ENCODE data around the gene RBMS3.

DNA sequence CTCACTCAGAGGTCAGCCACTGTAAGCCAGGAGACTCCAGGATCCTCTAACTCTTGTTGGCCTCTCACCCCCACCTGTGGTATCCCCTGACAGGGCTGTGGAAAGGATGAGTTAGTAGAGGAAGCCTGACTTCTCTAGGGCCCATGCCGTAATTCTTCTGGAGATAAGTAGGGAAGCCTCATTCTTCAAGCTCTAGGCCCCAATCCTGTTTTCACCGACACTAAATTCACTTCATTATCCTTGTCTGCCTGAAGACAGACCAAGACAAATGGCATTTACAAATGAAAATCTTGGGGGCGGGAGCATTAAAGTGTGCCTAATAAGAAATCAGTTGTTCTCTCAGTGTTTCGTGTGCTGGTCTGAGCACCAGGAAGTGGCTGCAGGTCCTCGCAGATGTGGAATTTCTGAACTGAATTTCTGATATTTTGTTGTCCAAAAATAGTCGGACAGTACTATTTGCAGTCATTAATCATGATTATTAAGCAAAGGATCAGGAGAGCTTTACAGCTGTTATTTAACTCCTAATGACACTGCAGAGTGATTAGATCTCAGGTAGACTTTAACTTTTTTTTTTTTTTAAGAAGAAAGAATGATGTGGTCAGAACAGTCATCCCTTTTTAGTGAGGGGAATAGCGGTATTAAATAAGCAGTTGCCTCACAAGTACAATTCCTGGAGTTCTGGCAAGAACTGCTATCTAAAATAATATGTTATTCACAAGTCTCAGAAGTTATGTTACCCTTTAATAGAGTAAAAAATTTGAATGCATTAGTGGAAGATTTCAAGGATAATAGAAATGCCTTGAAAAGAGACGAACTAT lies 58.4 kb downstream of the RBMS3 start:
- TF ChIP-seq FOXJ3 (CRISPR knock-in tag; IDR thresholded peaks at IDR 0.05; ENCODE audit: borderline replicate concordance) (no peak), NFYB (CRISPR knock-in tag; conservative IDR thresholded peaks at IDR 0.05; ENCODE audit: low read depth) (no peak), GTF2I (CRISPR knock-in tag; conservative IDR thresholded peaks at IDR 0.05) (no peak), PRRX2 (CRISPR knock-in tag; IDR thresholded peaks at IDR 0.05) (no peak), CREB1 (CRISPR knock-in tag; IDR thresholded peaks at IDR 0.05) (no peak), NR1H2 (CRISPR knock-in tag; IDR thresholded peaks at IDR 0.05) (no peak)
- TF ChIP-seq, protein P1, sequence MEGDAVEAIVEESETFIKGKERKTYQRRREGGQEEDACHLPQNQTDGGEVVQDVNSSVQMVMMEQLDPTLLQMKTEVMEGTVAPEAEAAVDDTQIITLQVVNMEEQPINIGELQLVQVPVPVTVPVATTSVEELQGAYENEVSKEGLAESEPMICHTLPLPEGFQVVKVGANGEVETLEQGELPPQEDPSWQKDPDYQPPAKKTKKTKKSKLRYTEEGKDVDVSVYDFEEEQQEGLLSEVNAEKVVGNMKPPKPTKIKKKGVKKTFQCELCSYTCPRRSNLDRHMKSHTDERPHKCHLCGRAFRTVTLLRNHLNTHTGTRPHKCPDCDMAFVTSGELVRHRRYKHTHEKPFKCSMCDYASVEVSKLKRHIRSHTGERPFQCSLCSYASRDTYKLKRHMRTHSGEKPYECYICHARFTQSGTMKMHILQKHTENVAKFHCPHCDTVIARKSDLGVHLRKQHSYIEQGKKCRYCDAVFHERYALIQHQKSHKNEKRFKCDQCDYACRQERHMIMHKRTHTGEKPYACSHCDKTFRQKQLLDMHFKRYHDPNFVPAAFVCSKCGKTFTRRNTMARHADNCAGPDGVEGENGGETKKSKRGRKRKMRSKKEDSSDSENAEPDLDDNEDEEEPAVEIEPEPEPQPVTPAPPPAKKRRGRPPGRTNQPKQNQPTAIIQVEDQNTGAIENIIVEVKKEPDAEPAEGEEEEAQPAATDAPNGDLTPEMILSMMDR (IDR thresholded peaks at IDR 0.05): no peak
- TF ChIP-seq, protein P2, sequence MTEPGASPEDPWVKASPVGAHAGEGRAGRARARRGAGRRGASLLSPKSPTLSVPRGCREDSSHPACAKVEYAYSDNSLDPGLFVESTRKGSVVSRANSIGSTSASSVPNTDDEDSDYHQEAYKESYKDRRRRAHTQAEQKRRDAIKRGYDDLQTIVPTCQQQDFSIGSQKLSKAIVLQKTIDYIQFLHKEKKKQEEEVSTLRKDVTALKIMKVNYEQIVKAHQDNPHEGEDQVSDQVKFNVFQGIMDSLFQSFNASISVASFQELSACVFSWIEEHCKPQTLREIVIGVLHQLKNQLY (CRISPR knock-in tag; IDR thresholded peaks at IDR 0.05): no peak
- TF ChIP-seq, protein P3, sequence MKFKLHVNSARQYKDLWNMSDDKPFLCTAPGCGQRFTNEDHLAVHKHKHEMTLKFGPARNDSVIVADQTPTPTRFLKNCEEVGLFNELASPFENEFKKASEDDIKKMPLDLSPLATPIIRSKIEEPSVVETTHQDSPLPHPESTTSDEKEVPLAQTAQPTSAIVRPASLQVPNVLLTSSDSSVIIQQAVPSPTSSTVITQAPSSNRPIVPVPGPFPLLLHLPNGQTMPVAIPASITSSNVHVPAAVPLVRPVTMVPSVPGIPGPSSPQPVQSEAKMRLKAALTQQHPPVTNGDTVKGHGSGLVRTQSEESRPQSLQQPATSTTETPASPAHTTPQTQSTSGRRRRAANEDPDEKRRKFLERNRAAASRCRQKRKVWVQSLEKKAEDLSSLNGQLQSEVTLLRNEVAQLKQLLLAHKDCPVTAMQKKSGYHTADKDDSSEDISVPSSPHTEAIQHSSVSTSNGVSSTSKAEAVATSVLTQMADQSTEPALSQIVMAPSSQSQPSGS (CRISPR knock-in tag; IDR thresholded peaks at IDR 0.05; ENCODE audit: borderline replicate concordance, low read depth): no peak
- TF ChIP-seq, protein P4, sequence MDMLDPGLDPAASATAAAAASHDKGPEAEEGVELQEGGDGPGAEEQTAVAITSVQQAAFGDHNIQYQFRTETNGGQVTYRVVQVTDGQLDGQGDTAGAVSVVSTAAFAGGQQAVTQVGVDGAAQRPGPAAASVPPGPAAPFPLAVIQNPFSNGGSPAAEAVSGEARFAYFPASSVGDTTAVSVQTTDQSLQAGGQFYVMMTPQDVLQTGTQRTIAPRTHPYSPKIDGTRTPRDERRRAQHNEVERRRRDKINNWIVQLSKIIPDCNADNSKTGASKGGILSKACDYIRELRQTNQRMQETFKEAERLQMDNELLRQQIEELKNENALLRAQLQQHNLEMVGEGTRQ (CRISPR knock-in tag; IDR thresholded peaks at IDR 0.05): no peak
- TF ChIP-seq, protein P5, sequence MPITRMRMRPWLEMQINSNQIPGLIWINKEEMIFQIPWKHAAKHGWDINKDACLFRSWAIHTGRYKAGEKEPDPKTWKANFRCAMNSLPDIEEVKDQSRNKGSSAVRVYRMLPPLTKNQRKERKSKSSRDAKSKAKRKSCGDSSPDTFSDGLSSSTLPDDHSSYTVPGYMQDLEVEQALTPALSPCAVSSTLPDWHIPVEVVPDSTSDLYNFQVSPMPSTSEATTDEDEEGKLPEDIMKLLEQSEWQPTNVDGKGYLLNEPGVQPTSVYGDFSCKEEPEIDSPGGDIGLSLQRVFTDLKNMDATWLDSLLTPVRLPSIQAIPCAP (CRISPR knock-in tag; IDR thresholded peaks at IDR 0.05): no peak

Data from WTC11 (cell line).